IPS-20b (cell line): ENCODE data around the gene PSMG4.
"Not testable (repeated sequence)": the region's sequence is repeated elsewhere in the genome, so short reads cannot be mapped to it uniquely, and the experiment has no call there.

Experiments
- H3K27ac ChIP-seq: one replicate; pipeline ENCODE4 v1.5.1; 2013; ENCODE audit warnings: low read length
- H3K27me3 ChIP-seq: 2 replicates; pipeline ENCODE4 v1.6.1; 2013; ENCODE audit warnings: mild to moderate bottlenecking, low read length, inconsistent platforms; ENCODE audit not compliant: insufficient read depth
- H3K36me3 ChIP-seq: 2 replicates; pipeline ENCODE4 v1.6.1; 2013; ENCODE audit warnings: low read depth, mild to moderate bottlenecking, inconsistent platforms, low read length, moderate library complexity; ENCODE audit not compliant: insufficient read depth
- H3K4me1 ChIP-seq: 2 replicates; pipeline ENCODE4 v1.6.1; 2013; ENCODE audit warnings: mild to moderate bottlenecking, control low read depth, inconsistent platforms, low read length, moderate library complexity; ENCODE audit not compliant: insufficient read depth
- H3K4me3 ChIP-seq: 2 replicates; pipeline ENCODE4 v1.5.1; 2013; ENCODE audit warnings: mild to moderate bottlenecking, low read length, inconsistent platforms
- H3K9ac ChIP-seq: 2 replicates; pipeline ENCODE4 v1.6.1; 2013; ENCODE audit warnings: low read depth, mild to moderate bottlenecking, inconsistent platforms, low read length, moderate library complexity
- H3K9me3 ChIP-seq: 2 replicates; pipeline ENCODE4 v1.6.1; 2013; ENCODE audit warnings: mild to moderate bottlenecking, low read depth, low read length, inconsistent platforms; ENCODE audit not compliant: insufficient read depth

PSMG4 gene

GRCh38 chr6:3231247-3232016, 27.3 kb upstream of the PSMG4 start:
- no peaks in the 10 kb centered on the region for H3K36me3 ChIP-seq
- peak overlapping the region; percentile 93 for H3K27ac ChIP-seq
- peaks cover 38% of the 10 kb centered on the region for H3K27me3 ChIP-seq
- H3K4me3 ChIP-seq: peak overlapping the region; percentile 94
- H3K9ac ChIP-seq: peak overlapping the region; percentile 92
- H3K4me1 ChIP-seq: peaks cover 14% of the 10 kb centered on the region
- H3K9me3 ChIP-seq: no peaks in the 10 kb centered on the region

GRCh38 chr6:3232017-3232945, 26.5 kb upstream of the PSMG4 start:
- H3K27ac ChIP-seq: no peak overlapping the region
- peaks cover 14% of the 10 kb centered on the region for H3K4me1 ChIP-seq
- peak overlapping the region; percentile 94 for H3K4me3 ChIP-seq
- peaks cover 38% of the 10 kb centered on the region for H3K27me3 ChIP-seq
- no peaks in the 10 kb centered on the region for H3K36me3 ChIP-seq
- no peaks in the 10 kb centered on the region for H3K9me3 ChIP-seq
- H3K9ac ChIP-seq: peak overlapping the region; percentile 92; the same call in 1 of the 2 replicates

GRCh38 chr6:3233321-3233720, 25.4 kb upstream of the PSMG4 start:
- H3K4me3 ChIP-seq: no peak overlapping the region
- H3K9ac ChIP-seq: no peak overlapping the region
- no peak overlapping the region for H3K27ac ChIP-seq
- H3K36me3 ChIP-seq: no peaks in the 10 kb centered on the region
- peaks cover 14% of the 10 kb centered on the region for H3K4me1 ChIP-seq
- no peaks in the 10 kb centered on the region for H3K9me3 ChIP-seq
- peaks cover 38% of the 10 kb centered on the region for H3K27me3 ChIP-seq

GRCh38 chr6:3233904-3234303, 24.8 kb upstream of the PSMG4 start:
- no peak overlapping the region for H3K9ac ChIP-seq
- H3K4me3 ChIP-seq: no peak overlapping the region
- peaks cover 14% of the 10 kb centered on the region for H3K4me1 ChIP-seq
- H3K9me3 ChIP-seq: no peaks in the 10 kb centered on the region
- H3K27ac ChIP-seq: no peak overlapping the region
- no peaks in the 10 kb centered on the region for H3K36me3 ChIP-seq
- peaks cover 34% of the 10 kb centered on the region for H3K27me3 ChIP-seq

- Histone ChIP-seq H3K27me3 (peaks cover 18% of the 10 kb centered on the region), H3K36me3 (no peaks in the 10 kb centered on the region), H3K9me3 (no peaks in the 10 kb centered on the region), H3K4me3 (no peak overlapping the region), H3K9ac (no peak overlapping the region), H3K27ac (no peak overlapping the region), H3K4me1 (peaks cover 7% of the 10 kb centered on the region)
These were observed 23.3 kb upstream of the PSMG4 start for GRCh38 chr6:3235486-3235885.

- Histone ChIP-seq H3K4me3 (no peak overlapping the region), H3K27me3 (peaks cover 13% of the 10 kb centered on the region), H3K4me1 (peaks cover 3% of the 10 kb centered on the region; the same call in 1 of the 2 replicates), H3K9me3 (no peaks in the 10 kb centered on the region), H3K36me3 (no peaks in the 10 kb centered on the region), H3K9ac (no peak overlapping the region), H3K27ac (no peak overlapping the region)
These were observed 22.7 kb upstream of the PSMG4 start for GRCh38 chr6:3236005-3236404.

GRCh38 chr6:3237761-3238662, 20.7 kb upstream of the PSMG4 start:
- Histone ChIP-seq H3K36me3 (no peaks in the 10 kb centered on the region), H3K27me3 (peaks cover 5% of the 10 kb centered on the region), H3K4me1 (peaks cover 3% of the 10 kb centered on the region; the same call in 1 of the 2 replicates), H3K9me3 (no peaks in the 10 kb centered on the region), H3K9ac (no peak overlapping the region), H3K4me3 (no peak overlapping the region), H3K27ac (no peak overlapping the region)

GRCh38 chr6:3239110-3239830, 19.5 kb upstream of the PSMG4 start:
- Histone ChIP-seq H3K4me1 (peaks cover 3% of the 10 kb centered on the region; the same call in 1 of the 2 replicates), H3K27ac (no peak overlapping the region), H3K4me3 (no peak overlapping the region), H3K9ac (no peak overlapping the region), H3K27me3 (no peaks in the 10 kb centered on the region), H3K36me3 (no peaks in the 10 kb centered on the region; the same call in 1 of the 2 replicates), H3K9me3 (no peaks in the 10 kb centered on the region)

GRCh38 chr6:3240595-3240994, 18.2 kb upstream of the PSMG4 start:
- Histone ChIP-seq H3K27me3 (no peaks in the 10 kb centered on the region), H3K9ac (no peak overlapping the region), H3K4me1 (peaks cover 1% of the 10 kb centered on the region; the same call in 1 of the 2 replicates), H3K27ac (no peak overlapping the region), H3K36me3 (no peaks in the 10 kb centered on the region; the same call in 1 of the 2 replicates), H3K9me3 (no peaks in the 10 kb centered on the region), H3K4me3 (no peak overlapping the region)

GRCh38 chr6:3241745-3242144, 17.0 kb upstream of the PSMG4 start:
- not testable (repeated sequence) for H3K9me3 ChIP-seq, H3K4me3 ChIP-seq, H3K27me3 ChIP-seq, H3K36me3 ChIP-seq, H3K27ac ChIP-seq, H3K4me1 ChIP-seq, H3K9ac ChIP-seq
